ENCODE results near the gene PA2G4.

- TF ChIP-seq, protein P1, sequence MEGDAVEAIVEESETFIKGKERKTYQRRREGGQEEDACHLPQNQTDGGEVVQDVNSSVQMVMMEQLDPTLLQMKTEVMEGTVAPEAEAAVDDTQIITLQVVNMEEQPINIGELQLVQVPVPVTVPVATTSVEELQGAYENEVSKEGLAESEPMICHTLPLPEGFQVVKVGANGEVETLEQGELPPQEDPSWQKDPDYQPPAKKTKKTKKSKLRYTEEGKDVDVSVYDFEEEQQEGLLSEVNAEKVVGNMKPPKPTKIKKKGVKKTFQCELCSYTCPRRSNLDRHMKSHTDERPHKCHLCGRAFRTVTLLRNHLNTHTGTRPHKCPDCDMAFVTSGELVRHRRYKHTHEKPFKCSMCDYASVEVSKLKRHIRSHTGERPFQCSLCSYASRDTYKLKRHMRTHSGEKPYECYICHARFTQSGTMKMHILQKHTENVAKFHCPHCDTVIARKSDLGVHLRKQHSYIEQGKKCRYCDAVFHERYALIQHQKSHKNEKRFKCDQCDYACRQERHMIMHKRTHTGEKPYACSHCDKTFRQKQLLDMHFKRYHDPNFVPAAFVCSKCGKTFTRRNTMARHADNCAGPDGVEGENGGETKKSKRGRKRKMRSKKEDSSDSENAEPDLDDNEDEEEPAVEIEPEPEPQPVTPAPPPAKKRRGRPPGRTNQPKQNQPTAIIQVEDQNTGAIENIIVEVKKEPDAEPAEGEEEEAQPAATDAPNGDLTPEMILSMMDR (IDR thresholded peaks at IDR 0.05) = no peak
- no peak for TF ChIP-seq POLR2AphosphoS5 (IDR thresholded peaks at IDR 0.05; ENCODE audit: low read depth, low read length)
These were observed 41.4 kb upstream of the PA2G4 start for GRCh38 chr12:56062996-56063395.
